Activated CD8-positive, alpha-beta memory T cell treated with anti-CD3 and anti-CD28 coated beads for 1 hour (primary cell): ENCODE data around the gene URAD.
"Not testable (repeated sequence)": the region's sequence is repeated elsewhere in the genome, so short reads cannot be mapped to it uniquely, and the experiment has no call there.

Experiments
- DNase-seq, 2 donors: peaks; one replicate each; pipeline ENCODE4 v3.0.0-alpha.2; 2020; ENCODE audit warnings: low read depth in 1 of 2; ENCODE audit errors: extremely low read depth in 1 of 2

Gene URAD

GRCh38 chr13:27971236-27971645, 17.3 kb downstream of the URAD start:
- DNase-seq = no peak

GRCh38 chr13:27970382-27971235, 17.9 kb downstream of the URAD start:
- no peak for DNase-seq

GRCh38 chr13:27969866-27970229, 18.6 kb downstream of the URAD start:
- DNase-seq = no peak

DNA sequence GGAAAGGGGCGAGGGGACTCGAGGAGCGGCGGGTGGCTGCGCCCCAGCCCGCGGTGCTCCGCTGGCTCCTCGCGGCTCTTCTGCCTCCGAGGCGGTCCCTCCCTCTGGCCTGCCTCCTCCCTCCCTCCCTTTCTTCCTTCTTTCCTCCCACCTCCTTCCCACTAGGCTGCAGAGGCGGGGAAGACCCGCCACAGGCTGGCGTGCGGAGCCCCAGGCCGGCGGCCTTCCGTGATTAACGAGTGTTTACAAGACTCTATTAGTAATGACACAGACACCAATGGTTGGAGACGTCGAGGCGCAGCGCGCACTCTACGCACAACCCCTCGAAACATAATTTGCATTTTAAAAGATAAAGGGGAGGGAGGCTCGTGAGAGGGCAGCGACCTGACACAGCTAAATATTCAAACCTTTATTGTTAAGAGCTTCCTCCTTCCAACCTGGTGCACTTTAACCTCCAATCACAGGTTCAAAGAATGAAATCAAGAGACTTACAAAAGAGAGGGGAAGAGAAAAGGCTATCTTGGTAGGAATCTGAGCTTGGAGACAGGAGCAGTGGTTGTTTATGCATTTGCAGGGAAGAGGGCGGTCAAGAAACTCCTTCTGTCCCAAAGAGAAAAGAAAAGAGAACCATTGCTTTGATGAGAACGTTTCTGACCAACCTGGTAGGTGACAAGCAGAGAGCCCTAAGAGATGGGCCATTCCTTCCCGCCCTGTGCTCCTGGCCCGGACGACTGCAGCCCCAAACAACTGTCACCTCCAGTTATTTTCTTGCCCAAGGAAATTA, 19.2 kb downstream of the URAD start, which contains the start of gene CDX2:
TSS of gene CDX2 (minus strand) at position 234 of the 784 bp plus-strand sequence. CDS start 309 bp downstream, outside the sequence.
- DNase-seq = no peak

GRCh38 chr13:27968316-27969081, 20.0 kb downstream of the URAD start:
- no peak for DNase-seq

- DNase-seq = no peak
Observed at GRCh38 chr13:27967736-27968315, 20.7 kb downstream of the URAD start.

GRCh38 chr13:27967203-27967735, 21.2 kb downstream of the URAD start:
- no peak for DNase-seq

GRCh38 chr13:27966641-27967202, 21.8 kb downstream of the URAD start:
- DNase-seq = no peak

GRCh38 chr13:27965740-27966640, 22.5 kb downstream of the URAD start:
- no peak for DNase-seq

- DNase-seq = no peak
Observed at GRCh38 chr13:27965343-27965739, 23.2 kb downstream of the URAD start.

DNA sequence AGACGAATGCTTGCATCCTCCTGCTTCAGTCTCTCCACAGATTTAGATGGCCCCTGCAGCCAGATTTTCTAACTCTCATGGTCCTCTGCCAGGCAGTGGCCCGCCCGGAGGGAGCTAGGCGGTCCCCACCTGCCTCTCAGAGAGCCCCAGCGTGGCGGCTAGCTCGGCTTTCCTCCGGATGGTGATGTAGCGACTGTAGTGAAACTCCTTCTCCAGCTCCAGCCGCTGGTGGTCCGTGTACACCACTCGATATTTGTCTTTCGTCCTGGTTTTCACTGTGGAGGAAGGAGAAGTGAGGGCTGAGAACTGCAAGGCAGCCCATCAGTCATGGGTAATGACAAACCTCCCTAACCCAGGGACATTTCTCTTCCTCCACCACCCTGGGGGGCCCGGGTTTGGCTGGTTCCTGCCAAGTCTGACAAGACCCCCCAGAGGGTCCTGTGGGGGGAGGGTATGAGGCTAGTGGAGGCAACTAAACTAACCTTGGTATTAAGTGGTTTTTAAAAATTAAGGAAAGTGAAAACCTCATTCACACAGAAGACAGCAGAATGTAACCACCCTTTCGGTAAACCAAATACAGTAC, 23.7 kb downstream of the URAD start:
- no peak for DNase-seq

- DNase-seq = not testable (repeated sequence)
Observed at GRCh38 chr13:27964206-27964605, 24.3 kb downstream of the URAD start.

- DNase-seq = no peak
Observed at GRCh38 chr13:27963491-27963890, 25.0 kb downstream of the URAD start.

GRCh38 chr13:27962982-27963381, 25.5 kb downstream of the URAD start:
- no peak for DNase-seq

- DNase-seq = no peak
Observed at GRCh38 chr13:27962128-27962841, 26.2 kb downstream of the URAD start.

DNA sequence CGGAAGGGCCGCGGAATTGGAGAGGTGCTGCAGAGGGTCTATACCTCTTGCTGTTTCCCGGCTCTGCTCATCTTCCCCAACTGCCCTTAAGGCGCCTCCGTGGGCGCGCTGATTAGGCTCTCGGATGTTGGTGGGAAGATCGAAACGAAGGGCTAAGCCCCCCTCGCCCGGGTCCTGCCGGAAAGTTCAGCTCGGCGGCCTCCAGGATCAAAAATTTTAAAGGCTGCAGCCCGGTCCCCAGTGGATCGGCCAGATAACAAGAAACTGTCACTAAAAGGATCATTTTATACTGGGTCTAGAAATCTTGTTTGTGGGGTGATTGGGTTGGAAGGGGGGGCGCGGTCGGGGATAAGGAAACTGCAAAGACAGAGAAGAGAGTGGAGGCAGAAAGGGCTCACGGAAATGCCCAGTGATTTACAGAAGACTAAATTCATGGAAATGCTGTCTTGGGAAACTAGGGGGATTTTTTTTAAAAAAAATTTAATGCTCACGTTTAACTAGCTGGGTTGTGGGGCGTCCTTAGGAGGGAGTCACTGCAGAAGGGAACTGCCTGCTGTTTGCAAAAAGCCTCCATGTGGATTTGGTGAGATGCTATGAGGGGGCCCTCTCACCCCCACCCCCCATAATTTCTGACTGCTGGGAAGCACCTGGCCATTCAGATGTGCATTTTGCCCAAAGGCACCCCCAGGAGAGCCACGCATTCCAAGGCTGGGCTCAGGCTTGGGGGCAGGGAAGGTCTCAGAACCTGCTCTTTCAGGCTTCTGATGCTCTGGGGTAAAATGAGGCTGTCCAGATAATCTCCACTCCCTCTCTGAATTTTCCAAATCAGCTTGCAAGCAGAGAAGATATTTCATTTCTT, 27.0 kb downstream of the URAD start:
- DNase-seq = no peak
